ENCODE results near the gene RLBP1. TPM values are rescaled to one million over a fixed set of nuclear protein-coding genes. Genes with fewer than 3 reads are reported as not detected.

Gene RLBP1
- total and polyA plus RNA-seq, 2 donors from 2014 or later = not detected

- FAIRE-seq = no peak
- no peak for TF ChIP-seq CTCF (IDR thresholded peaks at IDR 0.05; ENCODE audit: borderline replicate concordance, extremely low read depth, insufficient read depth)
- H3K9ac ChIP-seq (ENCODE audit: low read length in 3 of 3) = no peak overlapping the region
- intact Hi-C loops (cut with DNase I) = no loop called here
- peaks cover 0 to 30% (median 23%) of the 10 kb centered on the region in 3 donors for H3K36me3 ChIP-seq (ENCODE audit: control insufficient read depth in 2 of 3, insufficient read depth in 3 of 3, low read length in 3 of 3)
- H3K4me3 ChIP-seq (ENCODE audit: low read length in 3 of 3) = no peak overlapping the region
- H3K4me1 ChIP-seq (ENCODE audit: control insufficient read depth in 2 of 3, insufficient read depth in 2 of 3, low read depth in 1 of 3, low read length in 3 of 3) = peaks cover 0 to 10% (median 0%) of the 10 kb centered on the region in 3 donors
- H3K9me3 ChIP-seq (ENCODE audit: control insufficient read depth in 2 of 3, insufficient read depth in 1 of 3, low read length in 3 of 3) = no peaks in the 10 kb centered on the region
- no peak for DNase-seq
- no peak overlapping the region for H3K27ac ChIP-seq (ENCODE audit: low read depth in 2 of 2, low read length in 2 of 2)
- H3K27me3 ChIP-seq (ENCODE audit: control insufficient read depth, insufficient read depth, low read length) = no peaks in the 10 kb centered on the region
Observed at GRCh38 chr15:89187301-89187985, 33.9 kb downstream of the RLBP1 start.

- peaks cover 0 to 30% (median 23%) of the 10 kb centered on the region in 3 donors for H3K36me3 ChIP-seq (ENCODE audit: control insufficient read depth in 2 of 3, insufficient read depth in 3 of 3, low read length in 3 of 3)
Observed at GRCh38 chr15:89186803-89187202, 34.6 kb downstream of the RLBP1 start.

GRCh38 chr15:89184886-89185526, 36.4 kb downstream of the RLBP1 start:
- DNase-seq (no peak), FAIRE-seq (no peak)
- peaks cover 0 to 10% (median 0%) of the 10 kb centered on the region in 3 donors for H3K4me1 ChIP-seq (ENCODE audit: control insufficient read depth in 2 of 3, insufficient read depth in 2 of 3, low read depth in 1 of 3, low read length in 3 of 3)
- intact Hi-C loops (cut with DNase I) = no loop called here
- peaks cover 0 to 19% (median 13%) of the 10 kb centered on the region in 3 donors for H3K36me3 ChIP-seq (ENCODE audit: control insufficient read depth in 2 of 3, insufficient read depth in 3 of 3, low read length in 3 of 3)
- TF ChIP-seq CTCF (IDR thresholded peaks at IDR 0.05; ENCODE audit: borderline replicate concordance, extremely low read depth, insufficient read depth) = no peak
- H3K4me3 ChIP-seq (ENCODE audit: low read length in 3 of 3) = no peak overlapping the region
- no peak overlapping the region for H3K27ac ChIP-seq (ENCODE audit: low read depth in 2 of 2, low read length in 2 of 2)
- no peaks in the 10 kb centered on the region for H3K27me3 ChIP-seq (ENCODE audit: control insufficient read depth, insufficient read depth, low read length)
- H3K9ac ChIP-seq (ENCODE audit: low read length in 3 of 3) = no peak overlapping the region
- H3K9me3 ChIP-seq (ENCODE audit: control insufficient read depth in 2 of 3, insufficient read depth in 1 of 3, low read length in 3 of 3) = no peaks in the 10 kb centered on the region

More at GRCh38 chr15:89186803-89187202, 34.6 kb downstream of the RLBP1 start:
- intact Hi-C loops (cut with DNase I) = no loop called here
- Histone ChIP-seq H3K9me3 (ENCODE audit: control insufficient read depth in 2 of 3, insufficient read depth in 1 of 3, low read length in 3 of 3) (no peaks in the 10 kb centered on the region), H3K4me3 (ENCODE audit: low read length in 3 of 3) (no peak overlapping the region), H3K27me3 (ENCODE audit: control insufficient read depth, insufficient read depth, low read length) (no peaks in the 10 kb centered on the region), H3K9ac (ENCODE audit: low read length in 3 of 3) (no peak overlapping the region), H3K27ac (ENCODE audit: low read depth in 2 of 2, low read length in 2 of 2) (no peak overlapping the region), H3K4me1 (ENCODE audit: control insufficient read depth in 2 of 3, insufficient read depth in 2 of 3, low read depth in 1 of 3, low read length in 3 of 3) (peaks cover 0 to 10% (median 0%) of the 10 kb centered on the region in 3 donors)
- no peak for FAIRE-seq
- DNase-seq = no peak
- TF ChIP-seq CTCF (IDR thresholded peaks at IDR 0.05; ENCODE audit: borderline replicate concordance, extremely low read depth, insufficient read depth) = no peak

Data from kidney (tissue), 14 donors.